ENCODE results near the gene IL12RB1. TPM values are rescaled to one million over a fixed set of nuclear protein-coding genes. Genes with fewer than 3 reads are reported as not detected.

The IL12RB1 gene
- total RNA-seq, 1 experiment from 2014 or later: 0.36 TPM

GRCh38 chr19:18023622-18024251 is 63.0 kb downstream of the IL12RB1 start:
- Histone ChIP-seq H3K27ac (ENCODE audit: low read length) (0 out of 2 replicates have a peak overlapping the region, but pooled peaks have one; percentile 3), H3K9me3 (ENCODE audit: control insufficient read depth, insufficient read depth, low read depth, low read length) (no peaks in the 10 kb centered on the region), H3K4me3 (ENCODE audit: low read depth in 2 of 2, low read length in 2 of 2) (no peak overlapping the region), H3K4me1 (ENCODE audit: control insufficient read depth, insufficient read depth, low read length) (peaks cover 21% of the 10 kb centered on the region; the same call in 1 of the 2 replicates), H3K36me3 (ENCODE audit: control insufficient read depth, insufficient read depth, low read length) (no peaks in the 10 kb centered on the region), H3K27me3 (ENCODE audit: control insufficient read depth, insufficient read depth, low read length) (no peaks in the 10 kb centered on the region)
- CTCF ChIA-PET: no interaction called here
- no TSS peak for BruUV-seq (replicated peaks)
- no peak for ATAC-seq
- in situ Hi-C loops (cut with HindIII; ENCODE audit: low pct_unique_long_range_greater_than_20kb, low sequenced_read_pairs): no loop called here
- TF ChIP-seq, protein P1, sequence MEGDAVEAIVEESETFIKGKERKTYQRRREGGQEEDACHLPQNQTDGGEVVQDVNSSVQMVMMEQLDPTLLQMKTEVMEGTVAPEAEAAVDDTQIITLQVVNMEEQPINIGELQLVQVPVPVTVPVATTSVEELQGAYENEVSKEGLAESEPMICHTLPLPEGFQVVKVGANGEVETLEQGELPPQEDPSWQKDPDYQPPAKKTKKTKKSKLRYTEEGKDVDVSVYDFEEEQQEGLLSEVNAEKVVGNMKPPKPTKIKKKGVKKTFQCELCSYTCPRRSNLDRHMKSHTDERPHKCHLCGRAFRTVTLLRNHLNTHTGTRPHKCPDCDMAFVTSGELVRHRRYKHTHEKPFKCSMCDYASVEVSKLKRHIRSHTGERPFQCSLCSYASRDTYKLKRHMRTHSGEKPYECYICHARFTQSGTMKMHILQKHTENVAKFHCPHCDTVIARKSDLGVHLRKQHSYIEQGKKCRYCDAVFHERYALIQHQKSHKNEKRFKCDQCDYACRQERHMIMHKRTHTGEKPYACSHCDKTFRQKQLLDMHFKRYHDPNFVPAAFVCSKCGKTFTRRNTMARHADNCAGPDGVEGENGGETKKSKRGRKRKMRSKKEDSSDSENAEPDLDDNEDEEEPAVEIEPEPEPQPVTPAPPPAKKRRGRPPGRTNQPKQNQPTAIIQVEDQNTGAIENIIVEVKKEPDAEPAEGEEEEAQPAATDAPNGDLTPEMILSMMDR (IDR thresholded peaks at IDR 0.05): no peak
- TF ChIP-seq, protein P2, sequence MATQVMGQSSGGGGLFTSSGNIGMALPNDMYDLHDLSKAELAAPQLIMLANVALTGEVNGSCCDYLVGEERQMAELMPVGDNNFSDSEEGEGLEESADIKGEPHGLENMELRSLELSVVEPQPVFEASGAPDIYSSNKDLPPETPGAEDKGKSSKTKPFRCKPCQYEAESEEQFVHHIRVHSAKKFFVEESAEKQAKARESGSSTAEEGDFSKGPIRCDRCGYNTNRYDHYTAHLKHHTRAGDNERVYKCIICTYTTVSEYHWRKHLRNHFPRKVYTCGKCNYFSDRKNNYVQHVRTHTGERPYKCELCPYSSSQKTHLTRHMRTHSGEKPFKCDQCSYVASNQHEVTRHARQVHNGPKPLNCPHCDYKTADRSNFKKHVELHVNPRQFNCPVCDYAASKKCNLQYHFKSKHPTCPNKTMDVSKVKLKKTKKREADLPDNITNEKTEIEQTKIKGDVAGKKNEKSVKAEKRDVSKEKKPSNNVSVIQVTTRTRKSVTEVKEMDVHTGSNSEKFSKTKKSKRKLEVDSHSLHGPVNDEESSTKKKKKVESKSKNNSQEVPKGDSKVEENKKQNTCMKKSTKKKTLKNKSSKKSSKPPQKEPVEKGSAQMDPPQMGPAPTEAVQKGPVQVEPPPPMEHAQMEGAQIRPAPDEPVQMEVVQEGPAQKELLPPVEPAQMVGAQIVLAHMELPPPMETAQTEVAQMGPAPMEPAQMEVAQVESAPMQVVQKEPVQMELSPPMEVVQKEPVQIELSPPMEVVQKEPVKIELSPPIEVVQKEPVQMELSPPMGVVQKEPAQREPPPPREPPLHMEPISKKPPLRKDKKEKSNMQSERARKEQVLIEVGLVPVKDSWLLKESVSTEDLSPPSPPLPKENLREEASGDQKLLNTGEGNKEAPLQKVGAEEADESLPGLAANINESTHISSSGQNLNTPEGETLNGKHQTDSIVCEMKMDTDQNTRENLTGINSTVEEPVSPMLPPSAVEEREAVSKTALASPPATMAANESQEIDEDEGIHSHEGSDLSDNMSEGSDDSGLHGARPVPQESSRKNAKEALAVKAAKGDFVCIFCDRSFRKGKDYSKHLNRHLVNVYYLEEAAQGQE (IDR thresholded peaks at IDR 0.05; ENCODE audit: insufficient read depth in 1 of 2, low read depth in 2 of 2, low read length in 1 of 2): no peak
- TF ChIP-seq SIN3A (IDR thresholded peaks at IDR 0.05; ENCODE audit: borderline replicate concordance, insufficient read depth, low read depth, low read length) (no peak), TCF7L2 (IDR thresholded peaks at IDR 0.05; ENCODE audit: low read depth, low read length) (no peak), POLR2AphosphoS5 (IDR thresholded peaks at IDR 0.05; ENCODE audit: low read depth, low read length) (no peak)
- intact Hi-C loops (cut with micrococcal nuclease; ENCODE audit: unreplicated experiment): no loop called here
- POLR2A ChIA-PET: no interaction called here
- DNase-seq (ENCODE audit: low read depth, low spot score): no peak

GRCh38 chr19:18021121-18021755 is 65.5 kb downstream of the IL12RB1 start:
- no TSS peak for BruUV-seq (replicated peaks)
- Histone ChIP-seq H3K36me3 (ENCODE audit: control insufficient read depth, insufficient read depth, low read length) (no peaks in the 10 kb centered on the region), H3K4me1 (ENCODE audit: control insufficient read depth, insufficient read depth, low read length) (peaks cover 18% of the 10 kb centered on the region; the same call in 1 of the 2 replicates), H3K9me3 (ENCODE audit: control insufficient read depth, insufficient read depth, low read depth, low read length) (no peaks in the 10 kb centered on the region), H3K27ac (ENCODE audit: low read length) (peak overlapping the region; percentile 40), H3K27me3 (ENCODE audit: control insufficient read depth, insufficient read depth, low read length) (no peaks in the 10 kb centered on the region), H3K4me3 (ENCODE audit: low read depth in 2 of 2, low read length in 2 of 2) (no peak overlapping the region)
- intact Hi-C loops (cut with micrococcal nuclease; ENCODE audit: unreplicated experiment): no loop called here
- DNase-seq (ENCODE audit: low read depth, low spot score) (no peak), ATAC-seq (peak; percentile 69)
- ChIA-PET CTCF (no interaction called here), POLR2A (no interaction called here)
- TF ChIP-seq, protein P1 (IDR thresholded peaks at IDR 0.05): no peak
- TF ChIP-seq TCF7L2 (IDR thresholded peaks at IDR 0.05; ENCODE audit: low read depth, low read length) (peak; percentile 70), POLR2AphosphoS5 (IDR thresholded peaks at IDR 0.05; ENCODE audit: low read depth, low read length) (no peak)
- in situ Hi-C loops (cut with HindIII; ENCODE audit: low pct_unique_long_range_greater_than_20kb, low sequenced_read_pairs): no loop called here
